ENCODE measurements around the gene IFT20.

GRCh38 chr17:28280826-28281225 is 54.4 kb downstream of the IFT20 start:
- TF ChIP-seq, protein P1, sequence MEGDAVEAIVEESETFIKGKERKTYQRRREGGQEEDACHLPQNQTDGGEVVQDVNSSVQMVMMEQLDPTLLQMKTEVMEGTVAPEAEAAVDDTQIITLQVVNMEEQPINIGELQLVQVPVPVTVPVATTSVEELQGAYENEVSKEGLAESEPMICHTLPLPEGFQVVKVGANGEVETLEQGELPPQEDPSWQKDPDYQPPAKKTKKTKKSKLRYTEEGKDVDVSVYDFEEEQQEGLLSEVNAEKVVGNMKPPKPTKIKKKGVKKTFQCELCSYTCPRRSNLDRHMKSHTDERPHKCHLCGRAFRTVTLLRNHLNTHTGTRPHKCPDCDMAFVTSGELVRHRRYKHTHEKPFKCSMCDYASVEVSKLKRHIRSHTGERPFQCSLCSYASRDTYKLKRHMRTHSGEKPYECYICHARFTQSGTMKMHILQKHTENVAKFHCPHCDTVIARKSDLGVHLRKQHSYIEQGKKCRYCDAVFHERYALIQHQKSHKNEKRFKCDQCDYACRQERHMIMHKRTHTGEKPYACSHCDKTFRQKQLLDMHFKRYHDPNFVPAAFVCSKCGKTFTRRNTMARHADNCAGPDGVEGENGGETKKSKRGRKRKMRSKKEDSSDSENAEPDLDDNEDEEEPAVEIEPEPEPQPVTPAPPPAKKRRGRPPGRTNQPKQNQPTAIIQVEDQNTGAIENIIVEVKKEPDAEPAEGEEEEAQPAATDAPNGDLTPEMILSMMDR (IDR thresholded peaks at IDR 0.05) = no peak
- no peak for TF ChIP-seq POLR2A (IDR thresholded peaks at IDR 0.05)
